Activated CD8-positive, alpha-beta memory T cell treated with anti-CD3 and anti-CD28 coated beads, Interleukin-2, amount 50 U/mL, for 48 hours (primary cell): ENCODE results near the gene CYBA.
A peak's percentile ranks its signal among the peaks of the same experiment; 100 is the strongest.

Experiments
- DNase-seq: peaks from one replicate; pipeline ENCODE4 v3.0.0-alpha.2; 2020

The CYBA gene

DNA sequence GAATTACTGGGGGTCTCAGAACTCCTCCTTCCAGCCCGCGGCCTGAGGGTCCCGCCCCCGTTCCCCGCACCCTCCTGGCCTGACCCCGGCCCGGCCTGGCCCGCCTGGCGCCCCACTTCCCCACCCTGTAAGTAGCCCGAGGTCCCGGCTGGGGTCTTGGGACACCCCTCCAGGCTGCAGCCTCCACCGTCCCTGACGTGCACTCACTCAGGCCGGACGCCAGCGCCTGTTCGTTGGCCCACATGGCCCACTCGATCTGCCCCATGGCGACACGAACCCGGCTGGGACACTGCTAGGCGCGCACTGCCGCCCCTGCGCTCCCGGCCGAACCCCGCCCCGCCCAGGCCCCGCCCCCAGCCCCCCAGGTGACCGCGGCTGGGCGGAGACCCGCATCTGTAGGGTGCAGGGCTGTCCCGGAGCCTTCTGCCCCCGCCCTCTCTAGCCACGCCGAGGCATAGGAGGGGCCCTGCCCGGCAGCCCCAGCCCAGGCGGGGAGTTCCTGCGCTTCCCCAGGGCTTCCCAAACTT, at the start of gene CYBA:
TSS of gene CYBA (minus strand) at position 305 of the 527 bp plus-strand sequence. CDS start at position 265, 40 bp downstream.
- DNase-seq: peak; percentile 92

DNA sequence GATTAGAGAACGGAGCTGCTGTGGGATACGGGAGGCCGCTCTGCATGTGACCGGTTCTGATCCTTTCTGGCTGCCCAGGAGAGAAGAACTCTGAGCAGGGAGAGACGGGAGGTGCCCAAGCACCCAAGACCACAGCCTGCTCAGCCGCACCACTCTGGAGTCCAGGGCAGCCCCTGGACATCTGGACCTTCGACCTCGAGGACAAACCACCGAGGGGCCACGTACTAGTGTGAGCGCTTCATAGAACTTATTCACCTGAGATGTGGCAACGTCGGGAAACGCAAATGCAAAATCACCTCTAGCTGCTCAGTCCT, 49.4 kb upstream of the CYBA start:
- no peak for DNase-seq

DNA sequence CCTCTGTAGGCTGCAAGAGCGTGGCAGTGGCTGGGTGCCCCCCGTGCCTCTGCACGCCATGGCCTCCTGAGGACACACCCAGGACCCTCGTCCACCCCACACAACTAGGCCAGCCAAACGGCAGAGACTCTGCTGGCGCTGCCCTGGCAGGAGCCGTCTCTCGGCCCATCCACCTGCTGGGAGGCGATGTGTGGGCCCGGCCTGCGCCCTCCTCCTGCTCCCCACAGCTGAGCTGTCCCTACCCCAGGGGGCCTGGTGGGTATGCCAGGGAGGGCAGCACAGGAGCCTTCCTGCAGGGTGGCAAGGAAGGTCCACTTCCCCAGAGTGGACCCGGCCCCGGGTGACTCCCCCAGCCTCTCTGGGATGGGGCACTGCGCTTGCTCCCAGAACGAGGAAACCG, 48.3 kb upstream of the CYBA start:
- DNase-seq: no peak

DNA sequence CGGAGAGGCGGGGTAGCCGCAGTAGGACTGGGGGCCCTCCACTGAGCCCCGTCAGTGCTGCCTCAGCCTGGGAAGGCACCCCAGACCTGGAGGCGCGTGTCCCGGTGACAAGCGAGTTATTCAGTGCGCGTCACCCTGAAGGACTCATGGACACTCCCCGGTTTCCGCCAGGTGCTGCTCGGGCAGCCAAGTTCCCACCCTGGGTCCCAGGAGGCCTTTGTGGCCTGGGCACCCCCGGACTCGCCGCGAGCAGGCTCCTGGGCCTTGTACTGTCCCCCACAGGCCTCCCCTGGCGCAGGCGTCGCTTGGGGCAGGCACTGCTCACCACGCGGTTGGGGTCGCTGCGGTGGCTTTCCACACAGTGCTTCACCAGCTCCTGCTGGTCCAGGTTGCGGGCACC, 47.8 kb upstream of the CYBA start:
- DNase-seq: no peak

DNA sequence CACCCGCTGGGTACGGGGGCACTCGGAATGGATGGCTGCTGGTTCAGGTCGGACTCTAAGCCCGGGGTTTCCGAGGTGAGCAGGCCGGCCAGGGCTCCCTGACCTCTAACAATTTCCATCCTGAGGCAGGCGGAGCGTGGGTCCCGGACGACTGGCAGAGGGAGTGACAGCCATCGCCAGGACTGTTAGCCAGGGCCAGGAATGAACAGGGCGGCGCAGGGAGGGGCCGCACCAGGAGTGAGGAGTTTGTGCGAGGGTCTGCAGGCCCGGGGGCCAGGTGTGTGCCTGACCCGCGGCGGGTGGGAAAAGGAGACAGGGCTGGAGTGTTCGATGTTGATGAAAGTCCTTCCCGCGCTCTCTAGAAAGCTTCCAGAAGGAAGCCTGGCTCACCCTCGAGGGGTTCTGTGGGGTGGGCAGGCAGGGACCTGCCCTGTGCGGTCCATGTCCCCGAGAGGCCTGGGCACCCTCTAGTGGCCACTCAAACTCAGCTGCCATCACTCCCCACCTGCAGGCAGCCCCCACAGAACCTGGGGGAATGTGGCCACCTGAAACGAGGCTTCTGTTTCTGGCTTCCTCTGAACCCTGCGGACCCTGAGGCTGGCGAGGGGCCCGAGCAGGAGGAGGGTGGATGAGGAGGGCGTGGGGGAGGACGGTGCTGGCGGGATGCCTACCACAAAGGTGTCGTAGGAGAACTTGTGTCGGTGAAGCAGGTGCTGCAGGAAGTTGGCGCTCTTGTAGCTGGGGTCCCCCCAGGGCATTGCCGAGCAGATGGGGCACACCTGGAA, 47.2 kb upstream of the CYBA start:
- no peak for DNase-seq

DNA sequence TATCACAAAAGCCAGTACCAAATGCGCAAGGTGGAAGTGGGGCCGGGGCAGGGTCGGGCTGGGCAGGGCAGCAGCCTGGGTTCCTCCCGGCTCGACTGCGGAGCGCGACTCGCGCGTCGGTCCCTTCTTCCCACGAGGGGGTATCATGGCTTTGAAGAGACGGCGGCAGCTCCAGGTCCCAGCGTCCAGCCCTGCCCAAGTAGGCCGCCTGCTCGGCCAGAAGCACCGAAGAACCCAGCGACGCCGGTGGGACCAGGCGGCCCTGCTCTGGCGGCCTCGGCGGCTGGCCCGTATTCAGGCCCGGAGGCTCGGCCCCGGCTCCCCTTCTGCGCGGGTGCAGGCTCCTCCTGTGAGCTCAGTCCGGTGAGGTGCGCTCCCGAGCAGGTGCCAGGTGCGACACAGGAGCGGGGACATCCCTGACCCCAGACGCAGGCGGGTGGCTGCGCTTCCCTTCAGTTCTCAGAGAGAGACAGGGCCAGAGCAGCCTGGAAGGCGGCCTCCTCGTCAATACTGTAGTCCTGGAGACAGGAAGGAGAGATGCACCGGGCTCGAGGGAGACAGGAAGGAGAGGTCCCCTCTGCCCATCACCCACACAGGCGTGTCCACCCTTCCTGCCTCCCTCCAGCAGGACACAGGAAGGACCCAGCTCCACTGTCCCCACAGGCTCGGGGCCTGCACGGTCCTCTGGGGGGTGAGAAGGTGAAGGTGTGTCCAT, 46.4 kb upstream of the CYBA start:
- no peak for DNase-seq

DNA sequence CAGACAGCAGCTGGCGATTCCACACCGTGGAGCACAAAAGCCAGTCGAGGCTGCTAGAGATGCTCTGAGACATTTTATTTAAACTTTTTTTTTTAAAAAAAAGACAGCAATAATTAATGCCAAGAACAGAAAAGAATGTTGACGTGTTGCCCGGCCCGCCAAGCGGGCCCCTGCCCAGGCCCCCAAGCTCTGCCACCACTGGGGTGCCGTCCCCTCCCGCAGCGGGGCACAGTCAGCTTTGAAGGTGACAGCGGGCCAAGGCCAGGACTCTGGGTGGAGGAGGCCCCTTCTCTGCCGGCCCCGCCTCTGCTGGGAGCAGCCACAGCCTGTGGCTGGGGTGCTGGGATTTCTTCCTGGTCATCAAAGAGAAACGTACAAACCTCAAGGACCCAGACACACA, 45.6 kb upstream of the CYBA start:
- no peak for DNase-seq

DNA sequence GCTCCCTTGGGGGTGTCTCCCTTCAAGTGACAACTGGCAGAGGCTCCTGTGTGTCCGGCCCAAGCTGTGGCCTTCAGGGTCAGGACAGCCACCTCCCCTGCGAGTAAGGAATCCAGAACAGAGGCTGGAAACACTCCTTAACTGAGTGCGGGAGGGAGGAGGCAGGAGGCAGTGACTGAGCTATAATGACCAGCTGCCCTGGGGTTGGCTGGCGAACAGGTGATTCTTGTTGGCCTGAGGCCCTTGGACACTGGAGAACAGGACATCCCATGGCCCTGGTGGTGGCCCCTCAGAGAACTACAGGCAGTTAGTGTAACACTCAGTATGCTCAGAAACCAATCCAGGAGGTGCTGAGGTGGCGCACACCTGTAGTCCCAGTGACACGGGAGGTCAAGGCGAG, 44.9 kb upstream of the CYBA start:
- DNase-seq: no peak

DNA sequence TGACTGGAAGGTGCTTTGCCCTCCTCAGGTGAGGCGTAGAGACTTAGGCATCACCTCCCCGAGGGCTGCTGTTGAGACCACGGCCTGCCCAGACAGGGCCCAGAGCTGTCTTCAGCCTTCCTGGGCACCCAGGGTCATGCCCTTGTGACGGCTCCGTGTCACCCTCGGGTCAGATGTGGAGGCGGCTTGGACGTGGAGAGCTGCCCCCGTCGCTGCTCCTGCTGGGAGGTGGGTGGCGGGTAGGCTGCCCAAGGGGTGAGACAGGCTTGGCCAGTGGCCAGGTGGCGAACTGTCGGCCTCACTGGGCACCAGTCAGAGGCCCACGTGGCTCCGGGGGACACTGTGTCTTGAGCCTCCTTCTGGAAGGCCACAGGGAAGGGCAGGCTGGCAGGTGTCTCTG, 44.4 kb upstream of the CYBA start:
- no peak for DNase-seq

DNA sequence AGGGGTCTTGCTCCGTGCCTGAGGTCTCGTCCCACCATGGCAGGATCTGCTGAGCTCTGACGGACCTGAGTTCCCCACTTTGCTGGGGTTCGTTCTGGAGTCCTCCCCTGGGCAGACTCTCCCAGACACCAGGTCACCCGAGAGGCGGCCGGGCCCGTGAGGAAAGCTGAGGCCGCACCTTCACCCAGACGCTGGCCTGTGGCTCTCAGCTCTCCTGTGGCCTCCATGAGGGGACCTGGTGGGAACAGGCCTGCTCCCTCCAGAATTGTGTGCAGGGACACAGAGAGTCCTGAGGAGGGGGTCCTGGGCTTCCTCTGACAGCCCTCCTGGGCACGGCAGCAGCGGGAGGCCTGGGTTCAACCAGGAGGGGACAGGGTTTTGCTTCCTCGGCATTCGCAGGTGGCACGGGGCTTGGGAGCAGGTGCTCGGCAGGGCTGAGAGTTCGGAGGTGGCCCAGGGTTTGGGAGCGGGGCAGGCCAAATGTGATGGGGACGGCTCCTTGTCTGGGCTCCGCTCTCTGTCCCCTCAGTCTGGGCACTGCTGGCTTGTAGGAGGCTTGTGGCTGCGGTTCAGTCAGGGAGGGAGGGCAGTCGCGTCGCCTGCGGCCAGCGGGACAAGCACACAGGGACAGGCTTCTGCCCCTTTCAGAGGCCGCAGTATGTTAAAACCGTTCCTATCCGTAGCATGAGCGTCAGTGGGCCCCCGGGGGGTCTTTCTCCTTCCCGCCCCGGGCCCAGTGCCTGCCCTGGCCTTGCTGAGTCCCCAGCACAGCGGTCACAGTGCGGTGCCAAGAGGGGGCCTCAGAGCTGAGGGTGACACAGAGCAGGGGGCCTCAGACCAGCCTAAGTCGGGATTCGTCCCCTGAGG, 43.6 kb upstream of the CYBA start:
- DNase-seq: no peak

DNA sequence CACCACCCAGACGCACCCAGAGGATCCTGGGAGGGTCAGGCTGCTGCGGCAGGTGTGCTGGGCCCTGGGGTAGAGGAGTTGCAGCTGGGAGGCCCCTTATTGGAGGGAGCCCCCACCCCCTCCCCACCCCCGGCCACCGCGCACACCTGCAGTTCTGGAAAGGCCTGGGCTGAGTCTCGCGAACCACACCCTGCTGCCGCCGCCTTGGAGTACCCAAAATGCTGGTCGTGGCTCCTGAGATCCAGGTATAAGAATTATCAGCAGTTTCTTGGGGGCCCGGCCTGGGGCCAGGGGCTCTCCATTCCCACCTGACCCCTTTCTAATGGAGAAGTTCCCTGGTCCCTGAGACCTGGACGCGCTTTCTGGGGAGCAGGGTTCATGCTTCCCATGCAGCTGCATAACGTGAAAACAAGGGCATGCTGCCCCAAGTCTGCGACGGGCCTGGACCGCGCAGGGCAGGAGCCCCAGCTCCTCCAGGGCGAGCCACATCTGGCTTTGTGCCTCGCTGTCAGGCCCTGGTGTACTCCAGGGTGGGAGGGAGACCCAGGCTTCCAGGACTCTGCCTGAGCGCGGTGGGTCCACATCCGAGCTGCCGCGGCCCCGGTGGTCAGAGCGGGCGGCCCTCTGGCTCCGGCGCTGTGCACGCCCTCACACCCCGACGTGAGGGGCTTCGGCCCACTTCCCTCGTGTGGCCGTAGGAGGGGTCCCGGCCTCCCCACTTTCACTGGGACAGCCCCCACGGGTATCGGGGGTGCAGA, 42.7 kb upstream of the CYBA start:
- DNase-seq: no peak

DNA sequence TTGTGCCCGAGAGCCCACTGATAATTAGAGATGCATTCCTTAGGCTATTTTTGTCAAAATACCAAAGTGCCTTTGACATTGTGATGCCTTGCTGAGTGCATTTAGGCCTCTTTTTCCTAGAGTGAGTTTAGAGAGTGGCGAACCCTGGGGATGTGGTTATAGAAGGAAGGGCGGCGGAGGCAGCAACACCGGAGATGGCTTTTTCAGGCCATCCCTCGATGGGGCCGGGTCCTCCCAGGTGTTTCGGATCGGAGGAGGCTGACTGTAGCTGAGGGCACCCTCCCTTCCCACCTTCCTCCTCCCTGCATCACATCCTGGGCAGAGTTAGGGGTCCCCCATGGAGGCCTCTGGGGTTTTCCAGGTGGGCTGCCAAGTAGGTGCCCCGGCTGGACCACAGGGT, 42.0 kb upstream of the CYBA start:
- no peak for DNase-seq

DNA sequence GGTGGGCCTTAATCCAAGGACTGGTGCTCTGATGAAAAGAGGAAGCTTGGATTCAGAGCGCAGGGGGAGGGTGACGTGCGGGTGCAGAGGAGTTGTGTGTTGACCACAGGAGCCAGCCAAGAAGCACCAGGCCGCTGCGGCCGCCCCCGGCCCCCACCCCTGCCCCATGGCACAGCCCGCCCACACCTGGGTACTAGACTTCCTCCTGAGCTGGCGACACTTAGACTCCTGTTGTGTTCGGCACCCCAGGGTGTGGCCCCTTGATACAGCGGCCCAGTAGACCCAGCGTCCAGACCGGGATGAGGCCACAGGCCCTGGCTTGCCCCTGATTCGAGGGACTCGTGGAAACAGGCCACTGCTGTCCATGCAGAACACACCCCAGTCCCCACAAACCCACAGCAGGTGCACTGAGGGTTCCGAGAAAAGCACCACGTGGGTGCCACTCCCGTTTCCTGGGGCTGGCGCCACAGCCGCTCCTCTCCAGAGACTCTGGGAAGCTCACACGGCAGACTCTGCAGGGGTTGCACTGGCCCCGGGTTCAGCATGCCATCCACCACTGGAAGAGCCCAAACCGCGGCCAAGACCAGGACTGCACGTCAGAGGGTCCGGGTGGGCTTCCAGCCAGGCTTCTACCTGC, 41.2 kb upstream of the CYBA start:
- no peak for DNase-seq

DNA sequence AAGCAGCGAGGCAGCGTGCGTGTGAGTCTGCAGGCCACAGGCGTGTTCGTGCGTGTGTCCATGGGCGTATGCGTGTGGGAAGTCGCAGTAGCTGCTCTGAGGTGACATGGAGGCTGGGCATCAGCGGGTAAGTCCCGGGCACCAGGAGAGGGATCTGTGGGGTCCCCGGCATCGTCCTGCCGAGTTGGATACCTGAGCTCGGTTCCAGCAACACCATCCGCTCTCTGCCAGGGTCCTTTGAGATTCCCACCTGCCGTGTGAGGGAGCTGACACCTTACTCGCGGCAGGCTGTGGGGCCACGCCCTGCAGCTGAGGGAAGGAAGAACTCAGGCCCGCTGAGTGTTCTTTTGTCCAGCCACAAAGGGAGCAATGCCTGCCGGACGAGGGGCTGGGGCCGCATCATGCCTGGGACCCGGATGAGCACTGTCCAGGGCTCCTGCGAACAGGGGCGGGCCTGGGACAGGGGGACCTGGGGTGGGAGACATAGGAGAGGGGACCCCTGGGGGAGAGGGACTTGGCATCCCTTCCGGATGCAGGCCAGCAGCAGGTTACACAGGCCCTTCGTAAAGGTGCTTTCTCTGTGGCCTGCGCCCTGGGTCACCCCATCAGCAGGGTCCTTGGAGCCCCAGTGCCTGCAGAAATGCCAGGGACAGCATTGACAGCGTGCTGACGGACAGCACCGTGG, 40.4 kb upstream of the CYBA start:
- DNase-seq: no peak

DNA sequence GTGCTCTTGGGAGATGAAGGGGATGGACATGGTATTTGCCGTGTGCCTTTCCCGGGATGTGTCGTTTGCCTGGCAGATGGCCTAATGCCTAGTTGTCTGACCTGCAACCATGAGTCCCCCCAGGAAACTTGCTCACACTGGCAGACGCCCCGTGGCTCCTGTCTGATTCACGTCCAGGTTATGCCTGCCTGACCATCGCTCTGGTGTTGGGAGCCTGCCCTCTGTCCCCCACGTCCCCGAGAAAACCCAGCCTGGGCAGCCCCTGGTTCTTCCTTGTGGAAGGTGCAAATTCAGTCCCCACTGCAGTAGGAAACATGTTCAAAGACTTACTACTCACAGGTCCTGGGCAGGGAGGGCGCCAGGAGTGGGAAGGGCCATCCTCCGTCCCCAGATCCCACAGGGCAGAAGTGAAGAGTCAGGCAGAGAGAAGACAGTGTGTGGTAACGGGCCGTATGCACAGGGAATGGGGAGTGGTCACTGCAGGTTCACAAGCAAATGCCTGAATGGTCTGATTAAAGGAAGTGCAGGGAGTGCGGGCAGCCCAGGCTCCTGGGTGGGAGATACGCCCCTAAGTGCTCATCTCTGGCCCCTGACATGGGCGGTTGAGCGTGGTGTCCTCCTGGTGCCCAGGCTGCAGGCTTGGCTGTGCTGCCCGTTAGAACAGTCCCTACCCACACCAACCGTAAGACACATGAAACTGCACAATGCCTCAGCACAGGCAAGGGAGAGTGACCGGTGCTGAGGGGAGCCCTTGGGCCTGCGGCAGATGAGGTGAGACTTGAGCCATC, 39.7 kb upstream of the CYBA start:
- DNase-seq: no peak

DNA sequence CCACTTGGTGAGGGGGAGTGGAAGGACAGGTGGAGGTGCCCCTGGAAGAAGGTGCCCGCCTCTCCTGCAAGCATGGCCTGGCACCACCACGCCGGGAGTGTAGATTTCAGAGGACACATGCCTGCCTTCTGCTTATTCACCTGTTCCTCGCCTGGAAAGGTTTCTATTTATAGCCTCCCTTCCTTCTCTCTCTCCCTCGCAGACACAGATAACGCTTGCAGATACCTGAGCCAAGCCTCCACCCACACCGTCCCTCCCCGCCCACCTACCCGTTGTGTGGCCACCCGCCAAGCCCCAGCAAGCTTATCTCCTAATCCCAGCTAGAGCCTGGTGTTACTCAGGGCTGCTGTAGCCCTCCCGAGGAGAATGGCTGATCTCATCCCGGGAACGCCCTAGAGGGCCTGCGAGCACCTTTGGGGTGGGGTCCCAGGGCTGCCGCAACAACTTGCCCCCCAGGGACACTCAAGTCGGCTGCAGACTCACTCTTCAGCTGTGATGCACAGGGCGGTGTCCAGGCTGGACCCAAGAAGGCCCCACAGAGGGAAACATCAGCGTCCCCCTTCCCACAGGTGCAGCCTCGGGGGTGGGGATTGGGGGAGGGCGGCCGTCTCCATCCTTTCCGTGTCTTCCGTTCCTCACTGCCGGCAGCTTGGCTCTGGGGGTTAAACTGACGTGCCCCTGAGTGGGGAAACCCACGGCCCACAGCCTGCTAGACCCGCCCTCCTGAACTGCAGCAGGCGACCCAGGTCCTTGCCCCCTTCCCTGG, 37.3 kb upstream of the CYBA start:
- no peak for DNase-seq

DNA sequence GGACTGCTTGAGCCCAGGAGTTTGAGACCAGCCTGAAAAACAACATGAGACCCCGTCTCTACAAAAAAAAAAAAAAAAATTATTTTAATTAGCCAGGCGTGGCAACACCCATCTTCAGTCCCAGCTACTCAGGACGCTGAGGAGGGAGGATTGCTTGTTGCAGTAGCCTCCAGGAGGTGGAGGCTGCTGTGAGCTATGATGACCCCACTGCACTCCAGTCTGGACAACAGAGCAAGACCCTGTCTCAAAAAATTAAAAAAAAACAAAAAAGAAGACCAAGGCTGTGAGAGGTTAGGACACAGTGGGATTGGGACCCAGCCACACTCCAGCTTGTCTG, 36.8 kb upstream of the CYBA start:
- DNase-seq: no peak

DNA sequence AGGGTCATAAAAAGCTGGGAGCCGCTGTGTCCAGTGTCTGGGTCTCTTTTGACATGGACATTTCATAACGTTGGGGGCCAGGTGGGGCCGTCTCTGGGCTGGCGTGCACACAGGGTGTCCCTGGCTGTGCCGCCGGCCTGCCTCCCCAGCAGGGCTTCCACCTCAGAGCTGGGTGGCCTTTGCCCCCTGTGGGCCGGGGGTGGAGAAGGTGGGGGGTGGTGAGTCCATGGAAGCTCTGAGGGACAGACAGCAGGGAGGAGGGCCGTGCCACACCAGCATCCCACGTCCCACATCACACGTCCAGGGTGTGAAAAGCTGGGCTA, 36.4 kb upstream of the CYBA start:
- DNase-seq: no peak

DNA sequence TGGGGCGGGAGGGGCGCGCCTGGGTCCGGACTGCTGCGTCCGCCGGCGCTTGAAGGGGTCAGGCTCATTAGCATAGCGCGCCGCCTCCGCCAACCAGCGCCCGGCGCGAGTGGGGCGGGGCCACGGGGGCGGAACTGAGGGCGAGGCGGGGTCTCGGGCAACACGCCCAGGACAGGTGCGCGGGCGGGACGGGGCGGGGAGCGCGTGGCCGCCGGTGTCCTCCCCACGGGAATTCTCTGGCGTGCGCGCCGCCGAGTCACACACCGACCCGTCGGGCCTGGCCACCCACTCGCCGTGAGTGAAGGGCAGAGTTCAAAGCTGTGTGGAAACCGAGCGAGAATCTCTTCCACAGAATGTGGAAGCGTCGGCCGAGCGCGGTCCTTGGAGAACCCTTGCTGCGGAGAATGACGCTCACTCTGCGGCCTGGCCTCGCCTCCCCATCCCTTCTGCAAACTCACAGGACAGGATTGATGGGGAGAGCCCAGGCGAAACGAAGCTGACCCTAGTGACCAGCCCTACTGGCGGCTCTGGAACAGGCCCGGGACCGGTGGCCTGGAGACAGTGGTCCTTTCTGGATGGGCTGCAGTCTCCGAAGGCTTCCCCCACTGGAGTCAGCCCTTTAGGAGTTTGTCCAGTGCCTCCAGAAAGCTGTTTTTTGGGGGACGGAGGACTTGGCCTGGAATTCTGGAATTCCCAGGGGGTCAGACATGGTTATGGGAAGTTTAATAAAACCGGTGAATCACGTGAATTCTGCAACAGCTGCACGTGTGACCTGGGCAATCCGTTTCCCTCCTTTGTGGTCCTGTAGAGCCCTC, 35.8 kb upstream of the CYBA start, which contains the start of gene SNAI3:
TSS of gene SNAI3 (minus strand) at position 69 of the 815 bp plus-strand sequence. CDS start 101 bp downstream, outside the sequence.
- peak; percentile 95 for DNase-seq
